ENCODE data around the gene RPH3AL. TPM values are rescaled to one million over a fixed set of nuclear protein-coding genes. Genes with fewer than 3 reads are reported as not detected.

The RPH3AL gene
- polyA plus RNA-seq, 1 donor from 2014 or later: 0.87 TPM

- Histone ChIP-seq H3K9me3 (ENCODE audit: low read length) (no peaks in the 10 kb centered on the region), H3K27ac (ENCODE audit: low read length) (no peak overlapping the region), H3K4me3 (ENCODE audit: low read length) (no peak overlapping the region), H3K36me3 (ENCODE audit: insufficient read depth, low read length) (no peaks in the 10 kb centered on the region), H3K79me2 (replicated peaks; ENCODE audit: insufficient read depth, low read length) (no peaks in the 10 kb centered on the region), H3K9ac (ENCODE audit: low read length) (no peak overlapping the region), H4K20me1 (ENCODE audit: insufficient read depth) (no peaks in the 10 kb centered on the region), H2AFZ (ENCODE audit: low read depth, low read length) (no peak overlapping the region), H3K4me2 (ENCODE audit: low read length) (no peak overlapping the region), H3K9me2 (ENCODE audit: insufficient read depth, low read length) (no peaks in the 10 kb centered on the region), H3K27me3 (ENCODE audit: insufficient read depth, low read depth, low read length) (no peaks in the 10 kb centered on the region), H3F3A (ENCODE audit: insufficient read depth, low read length, poor library complexity, severe bottlenecking) (no peaks in the 10 kb centered on the region)
- no peak for TF ChIP-seq REST (IDR thresholded peaks at IDR 0.05; ENCODE audit: borderline replicate concordance)
These were observed 62.5 kb downstream of the RPH3AL start for GRCh38 chr17:290121-290521.

GRCh38 chr17:289409-289808 is 63.2 kb downstream of the RPH3AL start:
- TF ChIP-seq CTCF (IDR thresholded peaks at IDR 0.05; ENCODE audit: poor library complexity, severe bottlenecking) (no peak), EP300 (conservative IDR thresholded peaks at IDR 0.05; ENCODE audit: poor library complexity, severe bottlenecking) (no peak), MXI1 (conservative IDR thresholded peaks at IDR 0.05; ENCODE audit: poor library complexity, severe bottlenecking) (no peak), RAD21 (conservative IDR thresholded peaks at IDR 0.05) (no peak), SMC3 (conservative IDR thresholded peaks at IDR 0.05; ENCODE audit: poor library complexity) (no peak), POLR2AphosphoS5 (IDR thresholded peaks at IDR 0.05) (no peak), REST (IDR thresholded peaks at IDR 0.05; ENCODE audit: borderline replicate concordance) (no peak), TAF1 (IDR thresholded peaks at IDR 0.05; ENCODE audit: low read depth) (no peak), EZH2 (IDR thresholded peaks at IDR 0.05; ENCODE audit: borderline replicate concordance, insufficient read depth, low read length, poor library complexity, severe bottlenecking) (no peak)
- H3K27me3 ChIP-seq (ENCODE audit: insufficient read depth, low read depth, low read length): no peaks in the 10 kb centered on the region
- H3K79me2 ChIP-seq (replicated peaks; ENCODE audit: insufficient read depth, low read length): no peaks in the 10 kb centered on the region
- no peak overlapping the region for H3K4me3 ChIP-seq (ENCODE audit: low read length)
- no peak overlapping the region for H2AFZ ChIP-seq (ENCODE audit: low read depth, low read length)
- no peak overlapping the region for H3K27ac ChIP-seq (ENCODE audit: low read length)
- H3K4me2 ChIP-seq (ENCODE audit: low read length): no peak overlapping the region
- H3K36me3 ChIP-seq (ENCODE audit: insufficient read depth, low read length): no peaks in the 10 kb centered on the region
- H3F3A ChIP-seq (ENCODE audit: insufficient read depth, low read length, poor library complexity, severe bottlenecking): no peaks in the 10 kb centered on the region
- no peaks in the 10 kb centered on the region for H4K20me1 ChIP-seq (ENCODE audit: insufficient read depth)
- H3K9ac ChIP-seq (ENCODE audit: low read length): no peak overlapping the region
- H3K9me3 ChIP-seq (ENCODE audit: low read length): no peaks in the 10 kb centered on the region
- no peaks in the 10 kb centered on the region for H3K9me2 ChIP-seq (ENCODE audit: insufficient read depth, low read length)

Data from neural cell (in vitro differentiated cells).